IMR-90 (cell line): ENCODE data around the gene C12orf56. TPM values are rescaled to one million over a fixed set of nuclear protein-coding genes. Genes with fewer than 3 reads are reported as not detected.

Experiments used
- ATAC-seq: fragments of 200-7000 bp; cut with Tn5 transposase; 2 replicates; pipeline ENCODE4 v1.9.1; 2020; ENCODE audit warnings: low read depth, mild to moderate bottlenecking, moderate library complexity
- BruUV-seq: library from RNA; stranded (reverse); fragments of 400-500 nt; replicated peaks from 2 replicates; lab custom pipeline; 2021; lab: Mats Ljungman, UMichigan
- CTCF ChIA-PET: fragments of 300-600 bp; formaldehyde crosslinking; extraction: SDS; loops from one replicate; lab custom pipeline; 2021; ENCODE audit warnings: antibody characterized with exemption; lab: Yijun Ruan, JAX
- POLR2A ChIA-PET: fragments of 300-600 bp; sonication (Branson Sonifier 250); formaldehyde crosslinking; loops from one replicate; lab custom pipeline; 2022; ENCODE audit warnings: antibody characterized with exemption; ENCODE audit not compliant: unreplicated experiment; lab: Charles Lee
- DNase-seq: peaks from one replicate; pipeline ENCODE4 v3.0.0; 2013
- H2AFZ ChIP-seq: replicated peaks from 2 replicates; pipeline ENCODE3; 2013; ENCODE audit warnings: low read length, mild to moderate bottlenecking; ENCODE audit not compliant: poor library complexity
- H2AK5ac ChIP-seq: 2 replicates; pipeline ENCODE4 v1.6.1; 2013; ENCODE audit warnings: low read depth, low read length, inconsistent platforms
- H2AK9ac ChIP-seq: replicated peaks from 2 replicates; pipeline ENCODE3; 2013; ENCODE audit warnings: mild to moderate bottlenecking, low read depth, low read length, moderate library complexity; ENCODE audit not compliant: poor library complexity
- H2BK120ac ChIP-seq: 2 replicates; pipeline ENCODE4 v1.6.1; 2013; ENCODE audit warnings: low read depth, low read length, inconsistent platforms
- H2BK15ac ChIP-seq: 3 replicates; pipeline ENCODE4 v1.6.1; 2013; ENCODE audit warnings: low read depth, low read length, inconsistent platforms
- H2BK20ac ChIP-seq: 2 replicates; pipeline ENCODE4 v1.6.1; 2013; ENCODE audit warnings: low read depth, mild to moderate bottlenecking, inconsistent platforms, low read length, moderate library complexity
- H2BK5ac ChIP-seq: 2 replicates; pipeline ENCODE4 v1.6.1; 2013; ENCODE audit warnings: mild to moderate bottlenecking, low read depth, low read length, inconsistent platforms; ENCODE audit not compliant: poor library complexity, severe bottlenecking
- H3K14ac ChIP-seq: replicated peaks from 2 replicates; pipeline ENCODE4 v1.6.1; 2013; ENCODE audit warnings: low read depth, low read length, inconsistent platforms
- H3K18ac ChIP-seq: 2 replicates; pipeline ENCODE4 v1.6.1; 2013; ENCODE audit warnings: low read depth, low read length, control low read depth
- H3K23ac ChIP-seq: 2 replicates; pipeline ENCODE4 v1.6.1; 2013; ENCODE audit warnings: low read depth, low read length, inconsistent platforms
- H3K27ac ChIP-seq: 2 replicates; pipeline ENCODE4 v1.5.1; 2013; ENCODE audit warnings: mild to moderate bottlenecking, control low read depth, low read length; ENCODE audit not compliant: insufficient read depth
- H3K27me3 ChIP-seq: 2 replicates; pipeline ENCODE4 v1.6.1; 2013; ENCODE audit warnings: low read length; ENCODE audit not compliant: control insufficient read depth, insufficient read depth
- H3K36me3 ChIP-seq: 2 replicates; pipeline ENCODE4 v1.6.1; 2013; ENCODE audit warnings: low read length, mixed read lengths; ENCODE audit not compliant: control insufficient read depth, insufficient read depth
- H3K4ac ChIP-seq: 2 replicates; pipeline ENCODE4 v1.6.1; 2013; ENCODE audit warnings: low read depth, low read length, inconsistent platforms
- H3K4me1 ChIP-seq: 2 replicates; pipeline ENCODE4 v1.6.1; 2013; ENCODE audit warnings: low read length, mixed read lengths; ENCODE audit not compliant: control insufficient read depth, insufficient read depth
- H3K4me2 ChIP-seq: 2 replicates; pipeline ENCODE4 v1.6.1; 2013; ENCODE audit warnings: low read depth, mild to moderate bottlenecking, control low read depth, low read length, moderate library complexity
- H3K4me3 ChIP-seq: 2 replicates; pipeline ENCODE4 v1.5.1; 2013; ENCODE audit warnings: low read depth, mild to moderate bottlenecking, control low read depth, low read length, moderate library complexity; ENCODE audit not compliant: insufficient read depth
- H3K56ac ChIP-seq: 2 replicates; pipeline ENCODE4 v1.6.1; 2013; ENCODE audit warnings: low read length, inconsistent platforms; ENCODE audit not compliant: insufficient read depth; ENCODE audit errors: extremely low read depth
- H3K79me1 ChIP-seq, 2 experiments: 2 replicates each; pipeline ENCODE4 v1.6.1; 2013; ENCODE audit warnings: low read length in 2 of 2, inconsistent platforms in 1 of 2, low read depth in 1 of 2
- H3K9ac ChIP-seq: 2 replicates; pipeline ENCODE4 v1.6.1; 2013; ENCODE audit warnings: low read depth, low read length, control low read depth
- H3K9me1 ChIP-seq: 2 replicates; pipeline ENCODE4 v1.6.1; 2013; ENCODE audit warnings: low read length, inconsistent platforms; ENCODE audit not compliant: insufficient read depth
- H3K9me3 ChIP-seq: 2 replicates; pipeline ENCODE4 v1.6.1; 2013; ENCODE audit warnings: low read length; ENCODE audit not compliant: control insufficient read depth, insufficient read depth
- H4K20me1 ChIP-seq: 2 replicates; pipeline ENCODE4 v1.6.1; 2013; ENCODE audit warnings: low read length, inconsistent platforms; ENCODE audit not compliant: insufficient read depth
- H4K5ac ChIP-seq: 2 replicates; pipeline ENCODE4 v1.6.1; 2013; ENCODE audit warnings: mild to moderate bottlenecking, low read depth, low read length, control low read depth
- H4K8ac ChIP-seq, 2 experiments: 2 replicates each; pipeline ENCODE4 v1.6.1; 2013; ENCODE audit warnings: low read depth in 2 of 2, low read length in 2 of 2, control low read depth in 1 of 2, inconsistent platforms in 1 of 2
- H4K91ac ChIP-seq: 2 replicates; pipeline ENCODE4 v1.6.1; 2013; ENCODE audit warnings: low read depth, low read length, inconsistent platforms; ENCODE audit not compliant: insufficient read depth
- MAZ ChIP-seq: IDR thresholded peaks from 2 replicates; pipeline ENCODE4 v1.6.1; 2012; ENCODE audit warnings: low read depth, mild to moderate bottlenecking, low read length, improper control_type of control experiment, moderate library complexity, borderline replicate concordance
- RAD21 ChIP-seq: IDR thresholded peaks from 2 replicates; pipeline ENCODE4 v1.6.1; 2012; ENCODE audit warnings: low read length, improper control_type of control experiment
- SMC3 ChIP-seq: fragments of 150-350 bp; IDR thresholded peaks from 2 replicates; pipeline ENCODE4 v1.6.1; 2016; ENCODE audit warnings: low read depth, mild to moderate bottlenecking, antibody characterized with exemption, low read length, moderate library complexity
- WGBS, 2 experiments: methylation state at CpG; one replicate each; pipeline versions ENCODE4 v1.1.5 to v1.1.7; 2013; ENCODE audit warnings: missing lambda C conversion rate in 2 of 2; ENCODE audit not compliant: insufficient read length in 1 of 2; ENCODE audit errors: extremely low coverage in 2 of 2; 5-methylcytosine and 5-hydroxymethylcytosine counted together
- dilution Hi-C: fragments of 300-500 bp; cut with HindIII; formaldehyde crosslinking; loops from one replicate; pipeline ENCODE4 v1.14.3; 2018; ENCODE audit warnings: low sequenced_read_pairs; ENCODE audit not compliant: unreplicated experiment
- in situ Hi-C: fragments of 300-500 bp; cut with MboI; formaldehyde crosslinking; loops from 3 replicates; pipeline ENCODE4 v1.14.3; 2019; ENCODE audit warnings: low sequenced_read_pairs, inconsistent platforms, mixed read lengths
- intact Hi-C: fragments of 100-400 bp; cut with micrococcal nuclease; formaldehyde crosslinking; loops from 2 replicates; pipeline ENCODE4 v1.10.0; 2022
- polyA plus RNA-seq, 3 experiments: library from polyadenylated mRNA; depleted of rRNA; stranded (reverse); fragments of >200 nt; gene quantifications; 2 replicates each; pipeline ENCODE4 v1.2.3, GENCODE V29; 2012; ENCODE audit warnings: low replicate concordance in 1 of 3
- total RNA-seq: library from RNA; depleted of rRNA; stranded (reverse); fragments of >200 nt; gene quantifications from 2 replicates; pipeline ENCODE4 v1.2.3, GENCODE V29; 2012
- TF ChIP-seq, protein P1 (sequence below): conservative IDR thresholded peaks from 2 replicates; pipeline ENCODE4 v1.5.1; 2012; ENCODE audit warnings: mild to moderate bottlenecking, low read depth, low read length, improper control_type of control experiment

The C12orf56 gene
- total and polyA plus RNA-seq, 2 of the 4 experiments (the other 2 are of a cell fraction), result 0.09 TPM; not detected in 1

DNA sequence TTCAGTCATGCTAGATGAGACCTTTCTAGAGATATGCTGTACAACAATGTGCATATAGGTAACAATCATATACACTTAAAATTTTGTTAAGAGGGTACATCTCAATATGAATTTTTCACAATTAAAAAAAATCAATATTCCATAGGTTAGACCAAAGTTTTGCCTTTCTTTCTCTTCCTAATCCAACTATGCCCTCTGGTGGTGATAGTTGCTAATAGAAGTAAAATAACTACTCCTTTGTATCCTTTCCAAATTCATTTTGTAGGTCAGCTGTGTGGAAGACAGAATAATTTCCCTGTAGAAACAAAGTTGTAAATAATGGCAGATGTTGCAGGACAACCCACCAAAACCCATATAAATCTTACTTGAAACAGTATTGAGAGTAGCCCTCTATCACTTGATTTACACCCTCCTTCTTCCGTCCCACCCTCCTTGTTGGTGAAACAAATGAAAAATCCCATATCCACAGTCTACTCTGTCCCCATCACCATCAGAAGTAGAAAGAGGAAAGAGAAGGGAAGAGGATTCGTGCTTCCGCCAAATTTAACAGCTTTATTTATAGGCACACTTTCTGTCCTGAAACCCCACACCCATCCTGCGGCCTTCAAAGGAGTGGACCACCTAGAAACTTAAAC is 134.3 kb downstream of the C12orf56 start:
- H3K4me3 ChIP-seq, result no peak overlapping the region
- POLR2A ChIA-PET, result no interaction called here
- no peaks in the 10 kb centered on the region for H3K36me3 ChIP-seq
- TF ChIP-seq MAZ (no peak), RAD21 (peak; percentile 95), SMC3 (peak; percentile 96)
- TF ChIP-seq, protein P1, sequence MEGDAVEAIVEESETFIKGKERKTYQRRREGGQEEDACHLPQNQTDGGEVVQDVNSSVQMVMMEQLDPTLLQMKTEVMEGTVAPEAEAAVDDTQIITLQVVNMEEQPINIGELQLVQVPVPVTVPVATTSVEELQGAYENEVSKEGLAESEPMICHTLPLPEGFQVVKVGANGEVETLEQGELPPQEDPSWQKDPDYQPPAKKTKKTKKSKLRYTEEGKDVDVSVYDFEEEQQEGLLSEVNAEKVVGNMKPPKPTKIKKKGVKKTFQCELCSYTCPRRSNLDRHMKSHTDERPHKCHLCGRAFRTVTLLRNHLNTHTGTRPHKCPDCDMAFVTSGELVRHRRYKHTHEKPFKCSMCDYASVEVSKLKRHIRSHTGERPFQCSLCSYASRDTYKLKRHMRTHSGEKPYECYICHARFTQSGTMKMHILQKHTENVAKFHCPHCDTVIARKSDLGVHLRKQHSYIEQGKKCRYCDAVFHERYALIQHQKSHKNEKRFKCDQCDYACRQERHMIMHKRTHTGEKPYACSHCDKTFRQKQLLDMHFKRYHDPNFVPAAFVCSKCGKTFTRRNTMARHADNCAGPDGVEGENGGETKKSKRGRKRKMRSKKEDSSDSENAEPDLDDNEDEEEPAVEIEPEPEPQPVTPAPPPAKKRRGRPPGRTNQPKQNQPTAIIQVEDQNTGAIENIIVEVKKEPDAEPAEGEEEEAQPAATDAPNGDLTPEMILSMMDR, result peak; percentile 89
- H4K8ac ChIP-seq, result no peak overlapping the region
- no peak overlapping the region for H3K14ac ChIP-seq
- H2BK15ac ChIP-seq, result no peak overlapping the region; the same call in 2 of the 3 replicates
- H3K4ac ChIP-seq, result no peak overlapping the region
- no peak overlapping the region for H4K91ac ChIP-seq
- H3K79me1 ChIP-seq, result no peaks in the 10 kb centered on the region
- no peak overlapping the region for H2BK5ac ChIP-seq
- no peak overlapping the region for H2AK5ac ChIP-seq
- no peaks in the 10 kb centered on the region for H4K20me1 ChIP-seq
- peak overlapping the region; percentile 23; the same call in 1 of the 2 replicates for H3K18ac ChIP-seq
- WGBS, 2 experiments, result no CpG with 5 or more reads among the region's 4 CpGs
- no peaks in the 10 kb centered on the region for H3K27me3 ChIP-seq
- H3K9me1 ChIP-seq, result 0 out of 2 replicates have a peak, but pooled peaks cover 3% of the 10 kb centered on the region
- H3K56ac ChIP-seq, result no peak overlapping the region
- in situ Hi-C loops, result loop anchor here (5.0 kb wide), 1 partner anchor 414 kb away; the partner anchor contains the start of gene SRGAP1
- H2BK120ac ChIP-seq, result 0 out of 2 replicates have a peak overlapping the region, but pooled peaks have one; percentile 12
- BruUV-seq, result no TSS peak
- no peak overlapping the region; the same call in 1 of the 2 replicates for H3K9ac ChIP-seq
- H3K9me3 ChIP-seq, result no peaks in the 10 kb centered on the region
- H3K27ac ChIP-seq, result no peak overlapping the region
- intact Hi-C loops, result loop anchor here (1.0 to 10.0 kb wide), 5 partner anchors 74 to 430 kb away; partner anchors contain the start of gene SRGAP1
- ATAC-seq, result peak; percentile 66
- peak; percentile 67 for DNase-seq
- H3K23ac ChIP-seq, result no peak overlapping the region
- CTCF ChIA-PET, result interaction anchor here (0.6 to 2.9 kb wide), 6 partner anchors 110 to 927 kb away, joined by 3 to 8 read pairs (median 6); no protein-coding TSS in a partner anchor
- H3K4me1 ChIP-seq, result peaks cover 3% of the 10 kb centered on the region; the same call in 1 of the 2 replicates
- H4K5ac ChIP-seq, result 0 out of 2 replicates have a peak overlapping the region, but pooled peaks have one; percentile 26
- peak overlapping the region; percentile 46 for H2AFZ ChIP-seq
- dilution Hi-C loops, result loop anchor here (25.0 kb wide), 1 partner anchor 419 kb away; the partner anchor contains the start of gene SRGAP1
- no peak overlapping the region for H2AK9ac ChIP-seq
- H3K4me2 ChIP-seq, result no peak overlapping the region
- H2BK20ac ChIP-seq, result peak overlapping the region; percentile 16; the same call in 1 of the 2 replicates
